ENCODE measurements around the gene CERS6.

DNA sequence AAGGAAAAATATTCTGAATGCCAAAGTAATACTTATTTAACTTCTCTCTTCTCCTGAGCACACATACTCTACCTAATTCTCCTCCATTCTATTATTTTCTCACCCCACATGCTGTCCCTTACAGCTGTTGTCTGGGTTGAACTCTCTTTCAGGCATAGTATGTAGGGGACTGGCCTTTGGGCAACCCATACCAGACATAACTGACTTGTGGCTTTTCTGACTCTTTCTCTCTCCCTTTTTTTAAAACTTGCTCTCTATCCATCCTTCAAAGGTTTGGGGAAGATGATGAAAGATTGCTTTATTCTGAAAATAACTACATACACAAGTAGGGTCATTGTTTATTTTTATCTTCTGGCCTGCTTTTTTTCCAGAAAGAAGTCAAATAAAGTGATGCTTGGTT lies 276.4 kb downstream of the CERS6 start:
- TF ChIP-seq, protein P1, sequence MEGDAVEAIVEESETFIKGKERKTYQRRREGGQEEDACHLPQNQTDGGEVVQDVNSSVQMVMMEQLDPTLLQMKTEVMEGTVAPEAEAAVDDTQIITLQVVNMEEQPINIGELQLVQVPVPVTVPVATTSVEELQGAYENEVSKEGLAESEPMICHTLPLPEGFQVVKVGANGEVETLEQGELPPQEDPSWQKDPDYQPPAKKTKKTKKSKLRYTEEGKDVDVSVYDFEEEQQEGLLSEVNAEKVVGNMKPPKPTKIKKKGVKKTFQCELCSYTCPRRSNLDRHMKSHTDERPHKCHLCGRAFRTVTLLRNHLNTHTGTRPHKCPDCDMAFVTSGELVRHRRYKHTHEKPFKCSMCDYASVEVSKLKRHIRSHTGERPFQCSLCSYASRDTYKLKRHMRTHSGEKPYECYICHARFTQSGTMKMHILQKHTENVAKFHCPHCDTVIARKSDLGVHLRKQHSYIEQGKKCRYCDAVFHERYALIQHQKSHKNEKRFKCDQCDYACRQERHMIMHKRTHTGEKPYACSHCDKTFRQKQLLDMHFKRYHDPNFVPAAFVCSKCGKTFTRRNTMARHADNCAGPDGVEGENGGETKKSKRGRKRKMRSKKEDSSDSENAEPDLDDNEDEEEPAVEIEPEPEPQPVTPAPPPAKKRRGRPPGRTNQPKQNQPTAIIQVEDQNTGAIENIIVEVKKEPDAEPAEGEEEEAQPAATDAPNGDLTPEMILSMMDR (IDR thresholded peaks at IDR 0.05) = no peak
- no peak for TF ChIP-seq POLR2A (IDR thresholded peaks at IDR 0.05)

Measured in esophagus squamous epithelium (tissue), 4 donors.